NCI-H526 (cell line): ENCODE data around the gene CLEC1B.
A peak's percentile ranks its signal among the peaks of the same experiment; 100 is the strongest.
"Not testable (repeated sequence)": the region's sequence is repeated elsewhere in the genome, so short reads cannot be mapped to it uniquely, and the experiment has no call there.

Experiments used
- DNase-seq, 2 experiments: peaks; one replicate each; lab custom pipeline; 2025; lab: John Stamatoyannopoulos, UW

The CLEC1B gene

GRCh38 chr12:9974731-9975130 is 24.2 kb downstream of the CLEC1B start:
- DNase-seq: not testable (repeated sequence)

DNA sequence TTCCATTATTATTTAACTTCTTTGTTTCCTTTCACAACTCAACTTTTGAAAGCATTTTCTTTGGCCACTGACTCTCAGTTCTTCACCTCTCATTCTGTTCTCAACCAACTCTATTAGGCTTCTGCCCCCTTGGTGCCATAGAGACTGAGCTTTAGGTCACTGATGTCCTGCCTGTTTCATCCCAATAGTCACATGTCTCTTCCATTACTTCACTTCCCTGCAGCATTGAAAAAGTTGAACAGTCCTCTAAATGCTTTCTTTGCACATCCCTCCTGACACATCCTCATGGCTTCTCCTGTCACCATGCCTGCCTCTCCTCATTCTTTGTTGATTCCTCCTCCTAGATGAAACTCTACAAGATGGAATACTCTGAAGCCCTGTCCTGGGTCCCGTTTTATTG is 25.0 kb downstream of the CLEC1B start:
- no peak for DNase-seq

DNA sequence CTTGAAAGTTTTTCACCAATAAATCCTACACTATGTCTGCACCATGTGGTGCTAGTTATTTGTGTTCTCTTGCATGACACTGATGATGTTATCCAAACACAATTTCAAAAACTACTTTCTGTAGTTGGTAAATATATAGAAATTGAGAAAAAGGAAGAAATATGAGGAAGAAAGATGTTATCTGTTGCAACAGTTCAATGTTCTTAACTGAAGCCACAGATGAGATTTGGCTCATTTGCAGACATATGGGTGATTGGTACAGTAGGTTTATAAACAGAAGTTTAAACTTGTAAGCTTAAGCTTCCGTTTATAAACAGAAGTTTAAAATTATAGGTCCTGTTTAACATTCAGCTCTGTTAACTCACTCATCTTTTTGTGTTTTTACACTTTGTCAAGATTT is 27.7 kb downstream of the CLEC1B start, which contains the start of gene CLEC12A:
Gene CLEC12A, plus strand, starts transcription at position 229 of the 400 bp plus-strand sequence. CDS start 188 bp downstream, outside the sequence.
- no peak for DNase-seq

GRCh38 chr12:9969673-9970072 is 29.2 kb downstream of the CLEC1B start:
- peak; percentile 86 to 87 for DNase-seq

DNA sequence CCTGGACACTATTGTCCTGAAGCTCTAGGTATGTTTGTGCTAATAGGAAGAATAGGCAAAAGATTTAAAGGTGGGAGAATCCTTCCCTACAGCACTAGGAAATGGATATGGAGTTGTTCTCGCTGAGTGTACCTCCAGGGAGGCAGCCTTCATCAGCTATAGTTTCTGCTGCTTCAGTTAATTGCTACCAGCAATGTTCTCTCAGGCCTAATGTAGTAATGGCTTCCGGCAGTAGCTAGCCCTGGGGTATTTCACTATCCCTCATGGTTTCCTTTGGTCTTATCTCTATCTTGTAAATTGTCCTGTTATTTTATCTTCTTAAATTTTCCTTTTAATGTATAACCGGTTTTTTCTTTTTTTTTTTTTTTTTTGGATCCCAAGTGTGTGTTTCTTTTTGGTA is 37.0 kb downstream of the CLEC1B start:
- no peak for DNase-seq

DNA sequence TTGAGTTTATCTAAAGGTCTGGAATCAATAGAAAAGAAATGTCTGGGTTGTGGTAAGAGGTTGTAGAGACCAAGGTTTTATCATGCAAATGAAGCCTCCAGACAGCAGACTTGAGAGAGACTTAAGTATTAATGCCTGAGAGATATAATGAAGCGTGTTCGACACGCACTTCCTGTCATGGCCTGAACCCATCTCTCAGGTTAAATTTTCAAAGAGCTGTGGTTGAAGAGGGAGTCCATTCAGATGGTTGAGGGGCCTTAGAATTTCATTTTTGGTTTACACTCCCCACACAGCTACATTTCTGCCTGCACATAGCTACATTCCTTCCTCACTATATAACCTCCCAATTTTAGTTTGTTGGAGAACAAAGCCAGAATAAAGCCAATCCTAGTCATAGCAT is 37.8 kb downstream of the CLEC1B start:
- no peak for DNase-seq

DNA sequence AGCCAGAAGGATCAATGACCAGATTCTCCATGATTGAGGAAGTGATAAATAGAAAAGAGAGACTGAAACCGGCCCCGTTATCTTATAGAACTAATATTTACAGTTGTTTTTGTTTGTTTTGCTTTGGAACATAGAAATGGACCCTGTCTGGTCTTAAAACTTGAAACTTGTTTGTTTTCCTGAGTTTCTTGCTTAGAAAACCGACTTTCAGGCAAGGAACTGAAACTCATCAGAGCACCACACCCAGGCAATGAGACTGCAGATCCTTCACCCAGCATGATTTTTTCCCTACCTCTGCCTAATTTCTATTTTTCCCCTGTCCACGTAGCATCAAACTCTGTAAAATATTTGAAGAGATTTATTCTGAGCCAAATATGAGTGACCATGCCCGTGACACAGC is 38.3 kb downstream of the CLEC1B start:
- no peak for DNase-seq

DNA sequence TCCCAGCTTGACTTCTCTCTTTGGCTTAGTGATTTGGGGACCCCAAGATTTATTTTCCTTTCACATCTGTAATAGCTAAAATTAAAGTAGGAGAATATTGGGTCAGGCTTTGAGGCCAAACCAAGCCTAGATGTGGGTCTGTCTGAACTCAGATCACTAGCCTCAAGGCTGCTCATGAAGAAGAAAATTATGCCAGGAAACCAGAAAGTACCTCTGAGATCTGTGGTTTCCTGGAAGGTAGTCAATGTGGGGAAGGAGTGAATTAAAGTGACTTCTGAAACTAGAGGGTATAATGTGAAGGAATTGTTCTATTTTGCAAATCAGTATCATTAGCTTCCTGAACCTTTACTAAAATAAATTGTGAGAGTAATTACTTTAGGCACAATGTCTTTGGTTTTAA is 41.1 kb downstream of the CLEC1B start:
- DNase-seq: no peak

DNA sequence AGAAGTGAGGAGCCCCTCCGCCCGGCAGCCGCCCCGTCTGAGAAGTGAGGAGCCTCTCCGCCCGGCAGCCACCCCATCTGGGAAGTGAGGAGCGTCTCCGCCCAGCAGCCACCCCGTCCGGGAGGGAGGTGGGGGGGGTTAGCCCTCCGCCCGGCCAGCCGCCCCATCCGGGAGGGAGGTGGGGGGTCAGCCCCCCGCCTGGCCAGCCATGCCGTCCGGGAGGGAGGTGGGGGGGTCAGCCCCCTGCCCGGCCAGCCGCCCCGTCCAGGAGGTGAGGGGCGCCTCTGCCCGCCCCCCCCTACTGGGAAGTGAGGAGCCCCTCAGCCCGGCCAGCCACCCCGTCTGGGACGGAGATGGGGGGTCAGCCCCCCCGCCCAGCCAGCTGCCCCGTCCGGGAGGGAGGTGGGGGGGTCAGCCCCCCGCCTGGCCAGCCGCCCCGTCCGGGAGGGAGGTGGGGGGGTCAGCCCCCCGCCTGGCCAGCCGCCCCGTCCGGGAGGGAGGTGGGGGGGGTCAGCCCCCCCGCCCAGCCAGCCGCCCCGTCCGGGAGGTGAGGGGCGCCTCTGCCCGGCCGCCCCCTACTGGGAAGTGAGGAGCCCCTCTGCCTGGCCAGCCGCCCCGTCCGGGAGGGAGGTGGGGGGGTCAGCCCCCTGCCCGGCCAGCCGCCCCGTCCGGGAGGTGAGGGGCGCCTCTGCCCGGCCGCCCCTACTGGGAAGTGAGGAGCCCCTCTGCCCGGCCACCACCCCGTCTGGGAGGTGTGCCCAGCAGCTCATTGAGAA is 45.8 kb downstream of the CLEC1B start:
- not testable (repeated sequence) for DNase-seq

DNA sequence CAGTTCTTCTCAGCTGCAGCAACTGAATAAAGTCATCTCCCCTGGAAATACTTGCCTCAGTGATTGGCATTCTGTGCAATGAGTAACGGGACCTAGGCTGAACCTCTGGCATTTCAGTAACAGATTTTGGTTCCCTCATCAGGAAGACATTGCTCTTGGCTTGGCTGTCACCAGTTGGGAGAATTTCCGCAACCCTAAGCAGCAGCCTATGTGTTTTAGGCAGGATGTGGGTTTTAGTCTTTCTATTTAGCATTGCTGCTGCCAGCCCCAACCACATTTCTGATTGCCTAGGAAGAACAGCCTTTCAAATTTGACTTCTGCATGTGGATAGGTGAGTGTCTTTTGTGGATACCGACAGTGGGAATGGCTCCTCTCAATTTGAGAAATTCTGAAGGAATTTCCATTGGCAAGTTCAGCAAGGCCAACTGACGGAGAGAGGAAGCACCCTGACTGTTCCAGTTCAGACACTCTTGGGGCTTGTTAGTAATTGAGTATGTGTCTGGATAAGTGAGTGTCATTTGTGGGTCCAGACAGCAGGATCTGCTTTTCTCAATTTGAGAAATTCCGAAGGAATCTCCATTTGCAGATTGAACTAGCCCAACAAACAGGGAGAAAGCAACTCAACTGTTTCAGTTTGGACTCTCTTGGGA is 47.8 kb downstream of the CLEC1B start:
- no peak for DNase-seq

GRCh38 chr12:9948606-9949296 is 50.2 kb downstream of the CLEC1B start:
- DNase-seq: no peak

DNA sequence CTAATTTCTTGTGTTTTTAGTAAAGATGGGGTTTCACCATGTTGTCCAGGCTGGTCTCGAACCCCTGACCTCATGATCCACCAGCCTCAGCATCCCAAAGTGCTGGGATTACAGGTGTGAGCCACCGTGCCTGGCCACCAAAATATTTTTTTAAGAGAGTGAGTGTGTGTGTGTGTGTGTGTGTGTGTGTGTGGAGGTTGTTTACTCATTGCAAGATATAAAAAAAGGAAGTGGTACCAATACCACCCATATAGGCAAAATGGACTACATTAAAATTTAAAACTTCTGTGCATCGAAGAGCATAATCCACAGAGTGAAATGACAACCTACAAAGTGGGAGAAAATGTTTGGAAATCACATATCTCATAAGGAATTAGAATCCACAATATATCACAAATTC is 51.2 kb downstream of the CLEC1B start:
- no peak for DNase-seq

DNA sequence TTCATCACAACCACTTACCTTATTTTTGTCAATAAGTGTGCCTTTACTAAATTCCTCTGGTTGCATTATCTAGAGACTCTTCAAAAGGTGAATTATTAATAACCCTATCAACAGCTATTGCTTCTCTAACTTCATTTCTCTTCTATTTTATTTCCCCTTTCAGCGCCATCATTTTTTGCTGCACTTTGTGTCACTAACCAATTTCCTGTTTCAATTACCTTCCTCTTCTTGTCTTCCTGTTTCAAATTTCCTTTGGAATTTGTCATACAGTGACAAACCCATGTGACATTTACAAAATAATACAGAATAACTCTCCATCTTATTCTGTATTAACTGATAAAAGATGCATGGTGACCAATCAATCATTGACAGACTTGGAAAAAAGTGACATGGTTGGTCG is 54.5 kb downstream of the CLEC1B start:
- no peak for DNase-seq

DNA sequence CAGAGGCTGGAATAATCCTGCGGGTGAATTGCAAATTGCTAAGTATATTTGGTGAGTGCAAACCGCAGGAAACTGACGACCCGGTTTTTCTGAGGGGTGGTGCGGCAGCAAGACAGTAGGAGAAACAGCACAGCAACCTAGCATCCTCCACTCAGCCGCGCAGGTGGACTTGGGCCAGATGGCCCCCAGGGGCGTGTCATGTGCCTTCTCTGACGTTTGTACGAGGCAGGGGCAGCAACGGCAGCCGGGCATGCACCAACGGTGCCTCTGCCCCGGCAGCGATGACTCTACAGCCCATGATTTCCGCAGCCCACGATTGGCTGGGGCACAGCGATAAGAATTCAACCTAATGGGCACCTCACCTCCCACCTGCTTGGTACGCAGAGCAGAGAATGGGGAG is 55.7 kb downstream of the CLEC1B start:
- peak; percentile 91 to 96 for DNase-seq
